Hepatocyte (in vitro differentiated cells): ENCODE data around the gene TRAPPC5.

Experiments used
- EZH2 ChIP-seq: fragments of 200-600 bp; sonication (generic); IDR thresholded peaks from 2 replicates; pipeline ENCODE4 v1.6.1; 2016; ENCODE audit warnings: antibody characterized with exemption, mild to moderate bottlenecking, borderline replicate concordance
- EZH2phosphoT487 ChIP-seq: fragments of 200-600 bp; sonication (generic); IDR thresholded peaks from one replicate; pipeline ENCODE4 v1.6.1; 2018; ENCODE audit warnings: antibody characterized with exemption, mild to moderate bottlenecking, low read depth, moderate library complexity; ENCODE audit not compliant: unreplicated experiment, severe bottlenecking
- TF ChIP-seq, protein P1 (sequence below): fragments of 200-600 bp; sonication (generic); IDR thresholded peaks from 2 replicates; pipeline ENCODE4 v1.5.1; 2016; ENCODE audit warnings: antibody characterized with exemption, mild to moderate bottlenecking; ENCODE audit not compliant: poor library complexity

DNA sequence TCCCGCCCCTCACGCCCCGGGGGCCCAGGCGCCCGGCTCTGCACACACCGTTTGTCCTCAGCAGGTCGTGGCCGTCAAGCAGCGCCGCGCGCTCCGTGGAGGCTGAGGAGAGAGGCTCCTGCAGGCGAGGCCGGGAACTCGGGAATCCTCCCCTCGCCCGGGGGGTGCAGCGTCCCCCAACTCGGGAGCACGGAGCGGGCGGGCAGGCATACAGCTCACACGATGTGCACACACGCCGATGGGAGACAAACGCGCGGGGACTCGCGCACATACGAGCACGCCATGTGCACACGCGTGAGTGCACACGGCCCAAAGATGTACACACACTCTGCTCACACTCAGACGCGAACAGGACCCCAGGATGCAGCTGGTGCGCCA lies 50.6 kb downstream of the TRAPPC5 start:
- TF ChIP-seq, protein P1, sequence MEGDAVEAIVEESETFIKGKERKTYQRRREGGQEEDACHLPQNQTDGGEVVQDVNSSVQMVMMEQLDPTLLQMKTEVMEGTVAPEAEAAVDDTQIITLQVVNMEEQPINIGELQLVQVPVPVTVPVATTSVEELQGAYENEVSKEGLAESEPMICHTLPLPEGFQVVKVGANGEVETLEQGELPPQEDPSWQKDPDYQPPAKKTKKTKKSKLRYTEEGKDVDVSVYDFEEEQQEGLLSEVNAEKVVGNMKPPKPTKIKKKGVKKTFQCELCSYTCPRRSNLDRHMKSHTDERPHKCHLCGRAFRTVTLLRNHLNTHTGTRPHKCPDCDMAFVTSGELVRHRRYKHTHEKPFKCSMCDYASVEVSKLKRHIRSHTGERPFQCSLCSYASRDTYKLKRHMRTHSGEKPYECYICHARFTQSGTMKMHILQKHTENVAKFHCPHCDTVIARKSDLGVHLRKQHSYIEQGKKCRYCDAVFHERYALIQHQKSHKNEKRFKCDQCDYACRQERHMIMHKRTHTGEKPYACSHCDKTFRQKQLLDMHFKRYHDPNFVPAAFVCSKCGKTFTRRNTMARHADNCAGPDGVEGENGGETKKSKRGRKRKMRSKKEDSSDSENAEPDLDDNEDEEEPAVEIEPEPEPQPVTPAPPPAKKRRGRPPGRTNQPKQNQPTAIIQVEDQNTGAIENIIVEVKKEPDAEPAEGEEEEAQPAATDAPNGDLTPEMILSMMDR: no peak
- no peak for TF ChIP-seq EZH2phosphoT487
- no peak for TF ChIP-seq EZH2
